Bronchial epithelial cell (primary cell): ENCODE data around the gene LAMP1. TPM values are rescaled to one million over a fixed set of nuclear protein-coding genes. Genes with fewer than 3 reads are reported as not detected.

Experiments
- DNase-seq: peaks from one replicate; pipeline ENCODE4 v3.0.0-alpha.2; 2010; ENCODE audit warnings: low read depth
- FAIRE-seq: peaks from 2 replicates; lab custom pipeline; 2011; peaks lifted over from hg19 to GRCh38; lab: Jason Lieb, UNC
- H3K27me3 ChIP-seq: 2 replicates; pipeline ENCODE4 v1.5.1; 2011; ENCODE audit warnings: low read length; ENCODE audit not compliant: control insufficient read depth, insufficient read depth
- H3K36me3 ChIP-seq: 2 replicates; pipeline ENCODE4 v1.5.1; 2011; ENCODE audit warnings: low read length; ENCODE audit not compliant: control insufficient read depth, insufficient read depth
- H3K4me3 ChIP-seq: 2 replicates; pipeline ENCODE4 v1.5.1; 2011; ENCODE audit warnings: mild to moderate bottlenecking, low read depth, low read length, control low read depth
- total RNA-seq: library from RNA; depleted of rRNA; stranded (reverse); fragments of >200 nt; gene quantifications from 2 replicates; pipeline ENCODE4 v1.2.1, GENCODE V29; 2014
- TF ChIP-seq, protein P1 (sequence below): IDR thresholded peaks from 2 replicates; pipeline ENCODE4 v1.5.1; 2011; ENCODE audit warnings: mild to moderate bottlenecking, moderate library complexity, low read length, control low read depth, inconsistent platforms; ENCODE audit not compliant: insufficient read depth, severe bottlenecking

LAMP1 gene
- total RNA-seq, 1 donor from 2014 or later, result 286 TPM

DNA sequence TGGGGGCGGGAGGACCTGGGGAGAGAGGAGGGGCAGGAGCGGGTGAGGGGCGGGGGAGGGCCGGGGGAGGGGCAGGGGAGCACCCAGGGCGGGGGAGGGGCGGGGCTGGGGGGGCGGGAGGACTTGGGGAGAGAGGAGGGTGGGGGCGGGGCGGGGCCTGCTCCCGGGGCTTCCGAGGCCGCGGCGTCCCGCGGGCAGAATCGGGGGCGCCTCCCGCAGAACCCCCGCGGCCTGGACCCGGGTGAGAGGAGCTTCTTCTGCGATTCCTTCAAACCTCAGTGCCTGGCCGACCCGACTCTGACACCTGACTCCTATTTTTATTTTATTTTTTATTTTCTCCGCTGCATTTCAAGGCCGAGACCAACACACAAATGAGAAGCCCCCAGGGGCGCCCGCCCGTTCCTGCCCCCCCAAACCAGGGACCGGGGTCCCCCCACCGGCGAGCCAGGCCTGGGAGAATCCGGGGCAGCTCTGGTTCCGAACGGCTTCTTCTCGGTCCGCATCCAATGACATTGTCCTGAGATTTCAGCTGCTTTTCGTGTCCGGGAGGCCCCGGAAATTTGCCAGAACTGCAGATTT lies 67.4 kb downstream of the LAMP1 start:
- FAIRE-seq (no peak), DNase-seq (no peak)
- Histone ChIP-seq H3K27me3 (no peaks in the 10 kb centered on the region), H3K36me3 (peaks cover 1% of the 10 kb centered on the region), H3K4me3 (peak overlapping the region; percentile 21)
- TF ChIP-seq, protein P1, sequence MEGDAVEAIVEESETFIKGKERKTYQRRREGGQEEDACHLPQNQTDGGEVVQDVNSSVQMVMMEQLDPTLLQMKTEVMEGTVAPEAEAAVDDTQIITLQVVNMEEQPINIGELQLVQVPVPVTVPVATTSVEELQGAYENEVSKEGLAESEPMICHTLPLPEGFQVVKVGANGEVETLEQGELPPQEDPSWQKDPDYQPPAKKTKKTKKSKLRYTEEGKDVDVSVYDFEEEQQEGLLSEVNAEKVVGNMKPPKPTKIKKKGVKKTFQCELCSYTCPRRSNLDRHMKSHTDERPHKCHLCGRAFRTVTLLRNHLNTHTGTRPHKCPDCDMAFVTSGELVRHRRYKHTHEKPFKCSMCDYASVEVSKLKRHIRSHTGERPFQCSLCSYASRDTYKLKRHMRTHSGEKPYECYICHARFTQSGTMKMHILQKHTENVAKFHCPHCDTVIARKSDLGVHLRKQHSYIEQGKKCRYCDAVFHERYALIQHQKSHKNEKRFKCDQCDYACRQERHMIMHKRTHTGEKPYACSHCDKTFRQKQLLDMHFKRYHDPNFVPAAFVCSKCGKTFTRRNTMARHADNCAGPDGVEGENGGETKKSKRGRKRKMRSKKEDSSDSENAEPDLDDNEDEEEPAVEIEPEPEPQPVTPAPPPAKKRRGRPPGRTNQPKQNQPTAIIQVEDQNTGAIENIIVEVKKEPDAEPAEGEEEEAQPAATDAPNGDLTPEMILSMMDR, result no peak

DNA sequence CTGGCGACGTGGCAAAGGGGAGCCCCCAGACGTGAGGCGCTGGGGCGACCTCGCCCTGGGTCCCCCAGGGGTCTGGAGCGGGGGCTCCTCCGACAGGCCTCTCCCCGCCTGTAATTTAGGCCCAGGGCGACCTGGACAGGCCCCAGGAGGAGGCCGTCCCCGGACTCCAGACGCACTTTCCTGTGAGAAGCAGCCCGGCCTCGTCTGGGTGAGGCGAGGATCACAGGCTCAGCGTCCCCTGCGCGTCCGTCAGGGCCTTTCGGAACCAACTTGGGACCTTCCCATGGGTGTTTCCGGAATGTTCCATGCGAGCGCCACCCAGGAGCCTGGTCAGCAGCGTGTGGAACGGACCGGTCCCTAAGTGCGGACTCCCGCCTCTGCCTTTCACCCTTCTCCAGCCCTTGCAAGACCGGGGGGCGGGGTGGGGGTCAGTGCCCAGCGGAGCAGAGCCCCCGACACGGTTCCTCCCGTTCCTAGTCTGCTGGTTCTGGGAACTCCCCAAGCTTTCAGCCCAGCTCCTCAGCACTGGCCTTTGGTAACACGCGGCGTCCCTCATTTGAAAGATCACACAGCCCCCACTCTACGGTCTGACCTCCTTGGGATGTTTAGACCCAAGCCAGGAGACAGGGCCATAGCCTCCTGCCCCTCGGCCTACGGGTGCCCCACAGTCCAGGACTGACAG lies 68.0 kb downstream of the LAMP1 start:
- H3K27me3 ChIP-seq, result no peaks in the 10 kb centered on the region
- DNase-seq, result no peak
- peaks cover 1% of the 10 kb centered on the region for H3K36me3 ChIP-seq
- no peak overlapping the region for H3K4me3 ChIP-seq
- FAIRE-seq, result no peak
- TF ChIP-seq, protein P1, result no peak

- TF ChIP-seq, protein P1, result no peak
- Histone ChIP-seq H3K36me3 (peaks cover 1% of the 10 kb centered on the region), H3K27me3 (no peaks in the 10 kb centered on the region), H3K4me3 (no peak overlapping the region)
- FAIRE-seq, result no peak
- no peak for DNase-seq
Measured at GRCh38 chr13:113365583-113365970, 68.5 kb downstream of the LAMP1 start.

- DNase-seq, result no peak
- no peak for FAIRE-seq
- H3K27me3 ChIP-seq, result no peaks in the 10 kb centered on the region
- H3K36me3 ChIP-seq, result peaks cover 1% of the 10 kb centered on the region
- H3K4me3 ChIP-seq, result no peak overlapping the region
- TF ChIP-seq, protein P1, result no peak
Measured at GRCh38 chr13:113365971-113366588, 69.0 kb downstream of the LAMP1 start.

GRCh38 chr13:113367020-113367560 lies 70.1 kb downstream of the LAMP1 start:
- no peak for DNase-seq
- FAIRE-seq, result no peak
- peaks cover 1% of the 10 kb centered on the region for H3K36me3 ChIP-seq
- TF ChIP-seq, protein P1, result no peak
- no peaks in the 10 kb centered on the region for H3K27me3 ChIP-seq
- H3K4me3 ChIP-seq, result no peak overlapping the region
